MCF 10A (cell line): ENCODE results near the gene PARD3B. TPM values are rescaled to one million over a fixed set of nuclear protein-coding genes. Genes with fewer than 3 reads are reported as not detected.

Experiments used
- BruUV-seq: library from RNA; stranded (reverse); fragments of 400-500 nt; replicated peaks from 2 replicates; lab custom pipeline; 2021; lab: Mats Ljungman, UMichigan
- CTCF ChIA-PET: fragments of 300-600 bp; sonication (Branson Sonifier 250); formaldehyde crosslinking; extraction: SDS; loops from one replicate; lab custom pipeline; 2021; ENCODE audit warnings: antibody characterized with exemption, inconsistent platforms; lab: Yijun Ruan, JAX
- POLR2A ChIA-PET: fragments of 300-600, 350-650 bp; sonication (Branson Sonifier 250); formaldehyde crosslinking; extraction: SDS; loops from one replicate; lab custom pipeline; 2020; ENCODE audit warnings: antibody characterized with exemption, inconsistent platforms; lab: Yijun Ruan, JAX
- DNase-seq: peaks from one replicate; pipeline ENCODE4 v3.0.0-alpha.2; 2018; ENCODE audit not compliant: unreplicated experiment
- H3K27ac Mint-ChIP-seq: one replicate; pipeline ENCODE4 v1.8.0; 2022; ENCODE audit warnings: mild to moderate bottlenecking, low read depth, mixed read lengths; ENCODE audit not compliant: unreplicated experiment
- H3K27me3 Mint-ChIP-seq: one replicate; pipeline ENCODE4 v1.8.0; 2022; ENCODE audit warnings: mixed read lengths; ENCODE audit not compliant: insufficient read depth, unreplicated experiment
- H3K36me3 Mint-ChIP-seq: one replicate; pipeline ENCODE4 v1.8.0; 2022; ENCODE audit warnings: mild to moderate bottlenecking, moderate library complexity, mixed read lengths; ENCODE audit not compliant: insufficient read depth, unreplicated experiment
- H3K4me1 Mint-ChIP-seq: one replicate; pipeline ENCODE4 v1.8.0; 2022; ENCODE audit warnings: mixed read lengths; ENCODE audit not compliant: insufficient read depth, unreplicated experiment
- H3K4me3 Mint-ChIP-seq: one replicate; pipeline ENCODE4 v1.8.0; 2022; ENCODE audit warnings: mild to moderate bottlenecking, moderate library complexity, mixed read lengths; ENCODE audit not compliant: unreplicated experiment
- H3K9me3 Mint-ChIP-seq: one replicate; pipeline ENCODE4 v1.8.0; 2022; ENCODE audit warnings: mixed read lengths; ENCODE audit not compliant: unreplicated experiment
- CTCF ChIP-seq: fragments of 200-600 bp; IDR thresholded peaks from one replicate; pipeline ENCODE4 v1.8.0; 2022; ENCODE audit warnings: antibody characterized with exemption, mild to moderate bottlenecking; ENCODE audit not compliant: unreplicated experiment
- intact Hi-C: fragments of 100-400 bp; cut with micrococcal nuclease; formaldehyde crosslinking; loops from 2 replicates; pipeline ENCODE4 v1.14.1; 2022
- total RNA-seq: library from RNA; stranded (reverse); gene quantifications from 2 replicates; pipeline ENCODE4 v1.2.3, GENCODE V29; 2022

PARD3B gene
- total RNA-seq, 1 experiment from 2014 or later: 11.6 TPM

DNA sequence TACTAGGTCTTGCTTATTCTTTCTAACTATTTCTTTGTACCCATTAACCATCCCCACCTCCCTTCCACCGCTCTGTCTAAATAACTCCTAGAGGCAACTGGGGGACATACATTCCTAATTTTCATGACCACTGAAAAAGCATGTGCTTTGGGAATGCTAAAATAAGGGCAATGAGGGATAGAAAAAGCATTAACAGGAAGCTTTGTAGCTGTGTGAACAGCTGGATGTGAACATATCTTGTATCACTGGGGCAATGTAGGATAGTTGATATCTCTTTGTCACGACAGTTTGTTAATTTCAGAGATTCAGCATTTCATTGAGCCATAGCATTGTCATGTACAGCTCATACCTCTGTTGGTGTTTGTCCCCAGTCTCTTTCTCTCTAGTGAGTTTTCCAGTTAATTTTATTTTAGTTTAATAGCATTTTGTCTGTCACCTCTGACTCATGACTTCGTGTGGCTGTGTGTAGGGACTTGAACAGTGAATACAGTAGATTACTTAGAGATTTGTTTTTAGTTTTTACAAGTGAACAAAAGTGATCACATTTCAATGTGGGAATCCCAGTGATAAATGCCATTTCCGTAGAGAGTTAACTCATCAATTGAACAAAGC, 906.7 kb downstream of the PARD3B start:
- intact Hi-C loops: no loop called here
- Mint-ChIP-seq H3K27me3 (no peaks in the 10 kb centered on the region), H3K4me1 (no peaks in the 10 kb centered on the region), H3K36me3 (no peaks in the 10 kb centered on the region), H3K27ac (no peak overlapping the region), H3K9me3 (no peaks in the 10 kb centered on the region), H3K4me3 (no peak overlapping the region)
- BruUV-seq: no TSS peak
- CTCF ChIA-PET: no interaction called here
- no peak for DNase-seq
- POLR2A ChIA-PET: no interaction called here
- no peak for TF ChIP-seq CTCF

GRCh38 chr2:205453202-205453601, 907.9 kb downstream of the PARD3B start:
- Mint-ChIP-seq H3K9me3 (no peaks in the 10 kb centered on the region), H3K4me3 (no peak overlapping the region), H3K27ac (no peak overlapping the region), H3K4me1 (no peaks in the 10 kb centered on the region), H3K27me3 (no peaks in the 10 kb centered on the region), H3K36me3 (no peaks in the 10 kb centered on the region)
- intact Hi-C loops: no loop called here
- TF ChIP-seq CTCF: no peak
- DNase-seq: no peak
- CTCF ChIA-PET: no interaction called here
- POLR2A ChIA-PET: no interaction called here
- BruUV-seq: no TSS peak

DNA sequence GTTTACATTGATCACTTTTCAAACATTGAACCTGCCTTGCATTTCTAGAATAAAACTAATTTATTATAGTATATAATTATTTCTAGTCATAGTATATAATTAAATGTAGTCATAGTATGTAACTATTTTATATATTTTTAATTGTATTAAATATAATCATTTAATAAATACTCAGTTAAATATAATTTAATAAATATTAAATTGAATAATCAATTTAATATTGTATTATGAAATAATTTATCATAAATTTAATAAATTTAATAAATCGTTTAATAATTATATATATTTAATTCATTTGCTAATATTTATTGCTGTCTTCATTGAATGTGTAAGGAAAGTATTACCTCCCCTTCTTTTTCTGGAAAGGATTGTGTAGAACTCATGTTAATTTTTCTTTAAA, 911.4 kb downstream of the PARD3B start:
- no peak overlapping the region for H3K4me3 Mint-ChIP-seq
- intact Hi-C loops: no loop called here
- no TSS peak for BruUV-seq
- H3K27ac Mint-ChIP-seq: no peak overlapping the region
- ChIA-PET CTCF (no interaction called here), POLR2A (no interaction called here)
- no peak for TF ChIP-seq CTCF
- no peak for DNase-seq
- H3K27me3 Mint-ChIP-seq: no peaks in the 10 kb centered on the region
- no peaks in the 10 kb centered on the region for H3K36me3 Mint-ChIP-seq
- no peaks in the 10 kb centered on the region for H3K9me3 Mint-ChIP-seq
- H3K4me1 Mint-ChIP-seq: no peaks in the 10 kb centered on the region

DNA sequence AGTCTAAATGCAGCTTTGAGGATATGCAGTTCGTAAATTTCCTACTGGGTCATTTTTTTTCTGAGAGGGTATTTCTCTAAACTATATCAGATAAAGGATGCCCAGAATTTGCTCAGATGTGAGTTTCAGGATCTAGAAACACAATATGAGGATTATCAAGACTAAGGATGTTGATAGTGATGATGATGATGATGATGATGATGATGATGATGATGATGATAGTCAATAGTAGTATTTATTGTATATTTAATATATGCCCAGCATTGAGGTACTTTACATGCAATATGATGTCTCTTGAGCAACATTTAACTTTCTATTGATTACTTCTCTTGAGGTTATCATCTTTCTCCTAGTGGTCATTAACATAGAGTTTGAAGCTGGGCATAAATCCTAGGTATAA, 914.9 kb downstream of the PARD3B start:
- no TSS peak for BruUV-seq
- no peak overlapping the region for H3K4me3 Mint-ChIP-seq
- no peaks in the 10 kb centered on the region for H3K27me3 Mint-ChIP-seq
- no peak for TF ChIP-seq CTCF
- H3K4me1 Mint-ChIP-seq: no peaks in the 10 kb centered on the region
- POLR2A ChIA-PET: no interaction called here
- H3K9me3 Mint-ChIP-seq: no peaks in the 10 kb centered on the region
- H3K36me3 Mint-ChIP-seq: no peaks in the 10 kb centered on the region
- no peak for DNase-seq
- CTCF ChIA-PET: interaction anchor here (0.6 to 1.6 kb wide), 2 partner anchors 9 to 58 kb away, joined by 3 to 4 read pairs; no protein-coding TSS in a partner anchor
- H3K27ac Mint-ChIP-seq: no peak overlapping the region
- intact Hi-C loops: no loop called here
